WERI-Rb-1 (cell line): ENCODE data around the gene TVP23C.

Source experiments
- DNase-seq: peaks from one replicate; pipeline ENCODE4 v3.0.0-alpha.2; 2020
- H3K27ac ChIP-seq: fragments of 250-450 bp; sonication (Bioruptor Pico); 2 replicates; pipeline ENCODE4 v1.5.1; 2020; ENCODE audit warnings: mild to moderate bottlenecking, moderate library complexity
- H3K27me3 ChIP-seq: fragments of 250-450 bp; sonication (Bioruptor Pico); 2 replicates; pipeline ENCODE4 v1.5.1; 2021; ENCODE audit warnings: mild to moderate bottlenecking, low read depth, moderate library complexity; ENCODE audit not compliant: insufficient read depth, severe bottlenecking
- H3K36me3 ChIP-seq: fragments of 250-450 bp; sonication (Bioruptor Pico); 2 replicates; pipeline ENCODE4 v1.5.1; 2020; ENCODE audit warnings: mild to moderate bottlenecking, moderate library complexity
- H3K4me3 ChIP-seq: 2 replicates; pipeline ENCODE4 v1.5.1; 2011; ENCODE audit warnings: low read depth, mild to moderate bottlenecking, control low read depth, low read length
- H3K9me3 ChIP-seq: fragments of 250-450 bp; sonication (Bioruptor Pico); 2 replicates; pipeline ENCODE4 v1.5.1; 2021; ENCODE audit warnings: mild to moderate bottlenecking, moderate library complexity; ENCODE audit not compliant: severe bottlenecking
- CTCF ChIP-seq: IDR thresholded peaks from 2 replicates; pipeline ENCODE4 v1.5.1; 2011; ENCODE audit warnings: low read depth, mild to moderate bottlenecking, control low read depth, inconsistent platforms, low read length

TVP23C gene

GRCh38 chr17:15469260-15469659 is 94.0 kb downstream of the TVP23C start:
- H3K9me3 ChIP-seq: no peaks in the 10 kb centered on the region
- TF ChIP-seq CTCF: no peak
- no peaks in the 10 kb centered on the region for H3K27me3 ChIP-seq
- no peak overlapping the region for H3K27ac ChIP-seq
- no peaks in the 10 kb centered on the region for H3K36me3 ChIP-seq
- DNase-seq: no peak
- no peak overlapping the region for H3K4me3 ChIP-seq

DNA sequence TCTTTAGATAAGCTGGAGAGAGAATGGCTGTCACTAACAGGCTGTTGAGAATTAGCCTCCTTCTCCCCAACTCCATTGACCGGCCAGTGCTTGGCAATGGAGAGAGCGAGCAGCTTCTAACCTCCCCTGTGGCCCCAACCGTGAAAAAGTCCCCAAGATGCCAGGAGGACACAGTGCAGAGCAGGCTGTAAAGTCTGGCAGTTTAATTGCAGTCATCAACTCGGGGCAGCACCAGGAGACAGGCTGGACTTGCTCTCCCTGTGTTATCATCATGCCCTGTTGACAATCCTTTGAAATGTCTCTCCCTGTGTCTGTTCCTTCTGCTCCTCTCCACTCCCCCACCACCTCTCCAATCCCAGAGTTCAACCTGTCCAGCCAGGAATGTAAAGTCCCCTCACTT is 95.2 kb downstream of the TVP23C start:
- Histone ChIP-seq H3K27me3 (no peaks in the 10 kb centered on the region), H3K36me3 (no peaks in the 10 kb centered on the region), H3K4me3 (no peak overlapping the region), H3K9me3 (no peaks in the 10 kb centered on the region), H3K27ac (no peak overlapping the region)
- no peak for TF ChIP-seq CTCF
- DNase-seq: no peak

DNA sequence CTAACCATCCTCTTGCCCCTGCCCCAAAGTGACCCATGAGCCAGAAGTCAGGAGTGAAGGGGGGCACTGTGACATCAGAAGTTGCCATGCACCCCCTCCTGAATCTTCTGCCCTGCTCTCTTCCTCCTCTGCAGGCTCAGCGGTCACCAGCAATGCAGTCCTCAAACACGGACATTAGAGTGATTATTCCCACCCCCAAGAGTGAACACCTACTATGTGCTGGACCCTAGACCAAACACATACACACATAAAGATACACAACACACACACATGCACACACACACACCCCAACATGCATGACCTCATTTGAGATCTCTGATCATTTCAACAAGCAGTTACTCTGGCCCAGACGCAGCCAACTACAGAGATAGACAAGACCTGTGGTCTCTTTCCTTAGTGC is 95.7 kb downstream of the TVP23C start, which contains the start of gene CDRT4:
Gene CDRT4, minus strand, starts transcription at position 30 of the 400 bp plus-strand sequence. CDS start 27,383 bp downstream, outside the sequence.
- TF ChIP-seq CTCF: no peak

GRCh38 chr17:15466131-15466530 is 97.2 kb downstream of the TVP23C start:
- Histone ChIP-seq H3K9me3 (no peaks in the 10 kb centered on the region), H3K4me3 (no peak overlapping the region), H3K36me3 (no peaks in the 10 kb centered on the region), H3K27ac (no peak overlapping the region), H3K27me3 (no peaks in the 10 kb centered on the region)
- no peak for TF ChIP-seq CTCF
- no peak for DNase-seq

More for the DNA sequence above, 95.7 kb downstream of the TVP23C start, which contains the start of gene CDRT4:
- Histone ChIP-seq H3K4me3 (no peak within 1 kb of the TSS), H3K9me3 (no peaks in the 10 kb centered on the region), H3K27me3 (no peaks in the 10 kb centered on the region), H3K36me3 (no peaks in the 10 kb centered on the region), H3K27ac (no peak within 1 kb of the TSS)
- no peak for DNase-seq

DNA sequence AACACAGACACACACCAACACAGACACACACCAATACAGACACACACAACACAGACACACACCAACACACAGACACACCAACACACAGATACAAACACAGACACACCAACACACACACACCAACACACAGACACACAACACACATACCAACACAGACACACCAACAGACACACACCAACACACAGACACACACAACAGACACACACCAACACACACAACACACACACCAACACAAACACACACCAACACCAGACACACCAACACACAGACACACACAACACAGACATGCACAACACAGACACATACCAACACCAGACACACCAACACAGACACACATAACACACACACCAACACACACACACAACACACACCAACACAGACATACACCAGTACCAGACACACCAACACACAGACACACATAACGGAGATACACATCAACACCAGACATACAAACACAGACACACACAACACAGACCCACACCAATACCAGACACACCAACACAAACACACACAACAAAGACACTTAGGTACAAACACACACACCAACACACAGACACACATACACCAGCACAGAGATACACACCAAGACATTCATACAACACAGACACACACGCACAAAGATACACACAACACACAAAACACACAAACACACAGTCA is 98.1 kb downstream of the TVP23C start:
- no peaks in the 10 kb centered on the region for H3K9me3 ChIP-seq
- no peak for DNase-seq

More for the DNA sequence above, 98.1 kb downstream of the TVP23C start:
- H3K27me3 ChIP-seq: no peaks in the 10 kb centered on the region
- no peak overlapping the region for H3K4me3 ChIP-seq
- no peak overlapping the region for H3K27ac ChIP-seq
- TF ChIP-seq CTCF: no peak
- no peaks in the 10 kb centered on the region for H3K36me3 ChIP-seq
